Activated gamma-delta T cell treated with Interleukin-2 at 50 U/mL for 16 hours (primary cell): ENCODE measurements around the gene MACROD1.

ENCODE experiments used
- DNase-seq: peaks from one replicate; pipeline ENCODE4 v3.0.0-alpha.2; 2020

The MACROD1 gene

GRCh38 chr11:64128255-64129006 is 37.5 kb downstream of the MACROD1 start:
- DNase-seq: no peak

GRCh38 chr11:64127267-64128072 is 38.4 kb downstream of the MACROD1 start:
- no peak for DNase-seq

GRCh38 chr11:64126796-64127195 is 39.1 kb downstream of the MACROD1 start:
- DNase-seq: no peak

- no peak for DNase-seq
Observed at GRCh38 chr11:64126371-64126770, 39.5 kb downstream of the MACROD1 start.

GRCh38 chr11:64125676-64126075 is 40.2 kb downstream of the MACROD1 start:
- no peak for DNase-seq

GRCh38 chr11:64124147-64124546 is 41.8 kb downstream of the MACROD1 start:
- DNase-seq: no peak

GRCh38 chr11:64123679-64124078 is 42.2 kb downstream of the MACROD1 start:
- no peak for DNase-seq

GRCh38 chr11:64122411-64123410 is 43.2 kb downstream of the MACROD1 start:
- no peak for DNase-seq

- DNase-seq: no peak
Observed at GRCh38 chr11:64121663-64122410, 44.1 kb downstream of the MACROD1 start.

GRCh38 chr11:64120951-64121569 is 44.9 kb downstream of the MACROD1 start:
- DNase-seq: no peak

GRCh38 chr11:64119700-64120099 is 46.2 kb downstream of the MACROD1 start:
- DNase-seq: no peak

GRCh38 chr11:64118876-64119665 is 46.8 kb downstream of the MACROD1 start:
- DNase-seq: no peak

- DNase-seq: no peak
Observed at GRCh38 chr11:64117763-64118459, 48.0 kb downstream of the MACROD1 start.

GRCh38 chr11:64115531-64116522 is 50.1 kb downstream of the MACROD1 start:
- no peak for DNase-seq

GRCh38 chr11:64114231-64114630 is 51.7 kb downstream of the MACROD1 start:
- DNase-seq: no peak

- no peak for DNase-seq
Observed at GRCh38 chr11:64113462-64113780, 52.5 kb downstream of the MACROD1 start.

- no peak for DNase-seq
Observed at GRCh38 chr11:64112771-64113461, 53.0 kb downstream of the MACROD1 start.
